ENCODE results near the gene FANCC. TPM values are rescaled to one million over a fixed set of nuclear protein-coding genes. Genes with fewer than 3 reads are reported as not detected.

FANCC gene
- total and polyA plus RNA-seq, 5 donors from 2014 or later, result 2.8 to 7.5 (median 5.4) TPM

DNA sequence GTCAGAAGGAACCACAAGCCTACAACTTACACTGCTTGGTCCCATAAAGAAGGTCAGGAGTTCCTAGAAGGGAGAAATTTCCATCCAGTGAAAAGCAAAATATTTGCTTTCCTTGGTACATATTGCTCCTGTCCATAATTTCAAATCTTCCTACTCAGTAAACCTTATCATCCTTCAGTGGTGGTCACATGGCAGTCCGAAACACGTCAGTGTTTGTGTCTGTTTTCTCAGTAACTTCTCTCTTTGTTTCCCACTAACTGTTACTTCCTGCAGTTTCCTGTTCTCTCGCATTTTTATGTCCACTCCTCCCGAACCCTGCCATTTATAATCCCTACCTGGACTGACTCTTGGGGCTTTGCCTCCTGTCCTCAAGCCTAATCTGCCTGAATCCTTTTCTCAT is 129.1 kb downstream of the FANCC start:
- H3K9me3 ChIP-seq (ENCODE audit: control insufficient read depth in 2 of 2, low read length in 2 of 2), result no peaks in the 10 kb centered on the region
- no peak overlapping the region for H3K27ac Mint-ChIP-seq
- ATAC-seq (ENCODE audit: low read depth in 2 of 2), result no peak
- H3K4me3 ChIP-seq (ENCODE audit: low read depth, low read length), result no peak overlapping the region
- peaks cover 0 to 15% (median 13%) of the 10 kb centered on the region in 4 donors for H3K4me1 Mint-ChIP-seq
- no peak for DNase-seq
- no peaks in the 10 kb centered on the region for H3K36me3 ChIP-seq (ENCODE audit: control insufficient read depth, insufficient read depth, low read length)
- no peaks in the 10 kb centered on the region for H3K4me1 ChIP-seq (ENCODE audit: control insufficient read depth, insufficient read depth, low read length, poor library complexity, severe bottlenecking)
- H3K27me3 Mint-ChIP-seq, result no peaks in the 10 kb centered on the region
- no peak overlapping the region for H3K27ac ChIP-seq (ENCODE audit: insufficient read depth, low read length, poor library complexity, severe bottlenecking)
- no peaks in the 10 kb centered on the region for H3K9me3 Mint-ChIP-seq
- H3K27me3 ChIP-seq (ENCODE audit: control insufficient read depth, insufficient read depth, low read length), result no peaks in the 10 kb centered on the region
- H3K4me3 Mint-ChIP-seq, result no peak overlapping the region
- H3K36me3 Mint-ChIP-seq, result peaks cover 3% of the 10 kb centered on the region

DNA sequence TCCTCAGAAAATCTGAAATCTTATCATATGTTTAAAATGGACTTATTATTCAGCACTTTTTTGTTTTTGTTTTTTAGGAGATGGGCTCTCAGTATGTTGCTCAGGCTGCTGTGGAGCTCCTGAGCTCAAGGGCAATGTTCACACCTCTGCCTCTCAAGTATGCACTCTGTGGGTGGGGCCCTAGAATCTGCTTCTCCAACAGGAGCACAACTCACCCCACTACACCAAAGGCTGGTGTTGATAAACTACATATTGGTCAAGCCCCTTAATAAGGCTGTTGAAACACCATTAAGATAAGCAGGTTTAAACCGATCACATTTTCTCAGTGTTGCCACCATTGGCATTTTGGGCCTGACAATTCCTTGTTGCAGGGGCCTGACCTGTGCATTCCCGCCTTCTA is 131.6 kb downstream of the FANCC start:
- Histone ChIP-seq H3K27ac (ENCODE audit: insufficient read depth, low read length, poor library complexity, severe bottlenecking) (no peak overlapping the region), H3K27me3 (ENCODE audit: control insufficient read depth, insufficient read depth, low read length) (no peaks in the 10 kb centered on the region), H3K4me3 (ENCODE audit: low read depth, low read length) (no peak overlapping the region), H3K4me1 (ENCODE audit: control insufficient read depth, insufficient read depth, low read length, poor library complexity, severe bottlenecking) (no peaks in the 10 kb centered on the region), H3K36me3 (ENCODE audit: control insufficient read depth, insufficient read depth, low read length) (no peaks in the 10 kb centered on the region), H3K9me3 (ENCODE audit: control insufficient read depth in 2 of 2, low read length in 2 of 2) (no peaks in the 10 kb centered on the region)
- Mint-ChIP-seq H3K9me3 (no peaks in the 10 kb centered on the region), H3K36me3 (no peaks in the 10 kb centered on the region), H3K27ac (no peak overlapping the region), H3K4me3 (no peak overlapping the region), H3K4me1 (peaks cover 4 to 15% (median 12%) of the 10 kb centered on the region in 4 donors), H3K27me3 (no peaks in the 10 kb centered on the region)
- no peak for ATAC-seq (ENCODE audit: low read depth in 2 of 2)
- no peak for DNase-seq

DNA sequence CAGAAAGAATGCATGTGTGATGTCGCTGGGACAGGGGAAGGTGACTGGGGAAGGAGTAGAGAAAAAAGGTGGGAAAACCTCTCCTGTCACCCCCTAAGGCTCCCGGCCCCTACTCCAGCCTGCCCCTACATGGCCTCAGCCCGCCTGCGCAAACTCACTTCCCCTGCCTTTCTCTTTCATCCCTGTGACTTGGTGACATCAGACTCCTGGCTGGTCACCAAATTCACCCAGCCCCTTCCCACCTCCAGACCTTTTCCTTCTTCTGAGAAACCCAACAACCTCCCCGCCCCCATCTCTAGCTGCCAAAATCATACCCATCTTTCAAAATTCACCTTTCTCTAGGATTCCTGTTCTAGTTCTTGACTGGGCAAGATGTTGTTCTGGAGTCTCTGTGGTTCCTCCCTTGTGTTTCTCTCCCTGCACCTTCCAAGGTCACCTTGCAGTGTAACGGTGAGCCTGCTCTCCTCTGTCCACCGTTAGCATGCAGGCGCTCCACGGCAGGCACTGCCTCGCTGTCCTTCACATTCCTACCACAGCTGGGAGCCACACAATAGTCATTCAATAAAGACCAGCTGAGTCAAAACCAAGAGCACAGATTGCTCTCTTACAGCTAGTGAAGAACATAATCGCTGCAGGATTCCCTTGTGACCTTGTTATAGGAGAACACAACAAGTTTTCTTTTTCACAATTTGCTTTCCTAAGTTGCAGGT is 134.5 kb downstream of the FANCC start:
- no peak overlapping the region for H3K27ac ChIP-seq (ENCODE audit: insufficient read depth, low read length, poor library complexity, severe bottlenecking)
- H3K4me1 ChIP-seq (ENCODE audit: control insufficient read depth, insufficient read depth, low read length, poor library complexity, severe bottlenecking), result no peaks in the 10 kb centered on the region
- Mint-ChIP-seq H3K4me3 (no peak overlapping the region), H3K9me3 (no peaks in the 10 kb centered on the region), H3K36me3 (no peaks in the 10 kb centered on the region), H3K27ac (peak overlapping the region in 1 of 3 donors; percentile 18), H3K27me3 (no peaks in the 10 kb centered on the region), H3K4me1 (peaks cover 0 to 4% (median 0%) of the 10 kb centered on the region in 4 donors)
- DNase-seq (no peak), ATAC-seq (ENCODE audit: low read depth in 2 of 2) (no peak)
- no peaks in the 10 kb centered on the region for H3K27me3 ChIP-seq (ENCODE audit: control insufficient read depth, insufficient read depth, low read length)
- H3K9me3 ChIP-seq (ENCODE audit: control insufficient read depth in 2 of 2, low read length in 2 of 2), result no peaks in the 10 kb centered on the region
- H3K36me3 ChIP-seq (ENCODE audit: control insufficient read depth, insufficient read depth, low read length), result no peaks in the 10 kb centered on the region
- H3K4me3 ChIP-seq (ENCODE audit: low read depth, low read length), result no peak overlapping the region

DNA sequence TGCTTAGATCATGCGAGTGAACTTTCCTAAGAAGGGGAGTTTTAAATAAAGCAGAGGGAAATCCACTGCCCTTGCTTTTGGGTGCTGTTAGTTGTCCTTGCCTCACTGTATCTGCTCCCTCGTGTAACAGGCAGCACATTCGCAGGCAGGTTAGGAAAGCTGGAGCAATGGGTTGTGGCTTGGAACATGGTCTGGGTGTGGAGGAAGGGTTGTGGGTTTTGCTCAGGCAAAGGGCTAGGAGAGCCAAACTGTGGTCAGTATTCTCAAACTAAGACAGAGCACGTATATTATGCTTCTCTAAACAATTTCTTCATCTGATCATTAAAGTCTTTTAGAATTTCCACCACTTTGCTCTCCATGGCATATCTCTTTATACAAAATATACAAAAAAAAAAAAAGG is 135.7 kb downstream of the FANCC start:
- H3K4me1 ChIP-seq (ENCODE audit: control insufficient read depth, insufficient read depth, low read length, poor library complexity, severe bottlenecking), result no peaks in the 10 kb centered on the region
- H3K9me3 ChIP-seq (ENCODE audit: control insufficient read depth in 2 of 2, low read length in 2 of 2), result no peaks in the 10 kb centered on the region
- no peaks in the 10 kb centered on the region for H3K36me3 ChIP-seq (ENCODE audit: control insufficient read depth, insufficient read depth, low read length)
- ATAC-seq (ENCODE audit: low read depth in 2 of 2), result no peak
- peak overlapping the region in 1 of 3 donors; percentile 43 for H3K27ac Mint-ChIP-seq
- no peaks in the 10 kb centered on the region for H3K9me3 Mint-ChIP-seq
- H3K36me3 Mint-ChIP-seq, result no peaks in the 10 kb centered on the region
- no peaks in the 10 kb centered on the region for H3K27me3 Mint-ChIP-seq
- H3K4me3 ChIP-seq (ENCODE audit: low read depth, low read length), result no peak overlapping the region
- DNase-seq, result no peak
- no peaks in the 10 kb centered on the region for H3K27me3 ChIP-seq (ENCODE audit: control insufficient read depth, insufficient read depth, low read length)
- no peak overlapping the region for H3K27ac ChIP-seq (ENCODE audit: insufficient read depth, low read length, poor library complexity, severe bottlenecking)
- H3K4me1 Mint-ChIP-seq, result peaks cover 0 to 4% (median 0%) of the 10 kb centered on the region in 4 donors
- H3K4me3 Mint-ChIP-seq, result no peak overlapping the region

DNA sequence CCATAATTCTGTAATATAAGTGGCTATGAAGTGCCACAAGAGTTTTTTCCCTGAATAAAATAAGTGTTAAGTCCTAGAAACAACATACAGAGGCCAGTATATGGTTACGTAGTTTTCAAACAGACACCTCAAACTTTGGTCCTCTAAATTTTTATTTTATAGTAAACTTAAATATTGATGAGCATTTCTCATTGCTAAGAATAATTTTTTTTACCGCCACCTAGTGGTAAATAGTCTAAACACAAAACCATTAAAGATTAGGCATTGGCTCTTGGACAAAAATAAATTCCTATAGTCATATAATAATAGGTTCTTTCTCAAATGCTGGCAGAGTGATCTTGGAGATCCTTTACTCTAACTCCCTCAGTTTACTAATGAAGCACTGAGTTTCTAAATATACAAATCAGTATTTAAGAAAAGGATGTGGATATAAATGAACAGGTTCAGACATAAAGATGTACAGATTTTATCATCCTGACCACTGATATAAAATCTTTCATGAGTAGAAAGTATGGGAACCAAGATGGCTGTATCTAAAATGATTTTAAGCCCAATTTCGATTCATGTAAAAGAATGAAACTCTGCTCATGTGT is 136.2 kb downstream of the FANCC start:
- ATAC-seq (ENCODE audit: low read depth in 2 of 2) (no peak), DNase-seq (peak in 2 of 3 donors; percentile 15 to 33)
- Histone ChIP-seq H3K27me3 (ENCODE audit: control insufficient read depth, insufficient read depth, low read length) (no peaks in the 10 kb centered on the region), H3K27ac (ENCODE audit: insufficient read depth, low read length, poor library complexity, severe bottlenecking) (no peak overlapping the region), H3K4me1 (ENCODE audit: control insufficient read depth, insufficient read depth, low read length, poor library complexity, severe bottlenecking) (no peaks in the 10 kb centered on the region), H3K4me3 (ENCODE audit: low read depth, low read length) (no peak overlapping the region), H3K36me3 (ENCODE audit: control insufficient read depth, insufficient read depth, low read length) (no peaks in the 10 kb centered on the region), H3K9me3 (ENCODE audit: control insufficient read depth in 2 of 2, low read length in 2 of 2) (no peaks in the 10 kb centered on the region)
- Mint-ChIP-seq H3K36me3 (no peaks in the 10 kb centered on the region), H3K9me3 (no peaks in the 10 kb centered on the region), H3K4me1 (peaks cover 0 to 4% (median 0%) of the 10 kb centered on the region in 4 donors), H3K27me3 (no peaks in the 10 kb centered on the region), H3K4me3 (no peak overlapping the region), H3K27ac (no peak overlapping the region)

DNA sequence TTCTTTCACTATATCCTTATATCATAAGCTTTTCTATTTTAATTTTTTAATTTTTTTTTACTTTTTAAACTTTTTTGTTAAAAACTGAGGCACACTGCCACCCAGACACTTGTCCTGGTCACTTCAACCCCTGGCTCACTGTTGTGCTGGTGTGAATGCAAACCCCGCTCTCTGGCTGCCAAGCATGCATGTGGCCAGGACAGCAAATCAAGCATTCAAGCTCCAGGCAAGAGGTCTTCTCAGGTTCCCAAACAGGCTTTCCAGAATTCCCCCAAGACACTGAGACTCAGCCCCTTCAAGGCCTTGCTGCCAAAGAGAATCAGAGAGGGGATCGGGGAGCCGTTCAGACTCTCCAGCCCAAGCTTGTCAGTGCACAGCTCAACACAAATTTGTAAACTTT is 139.9 kb downstream of the FANCC start:
- Mint-ChIP-seq H3K4me3 (no peak overlapping the region), H3K27ac (no peak overlapping the region), H3K36me3 (no peaks in the 10 kb centered on the region), H3K27me3 (no peaks in the 10 kb centered on the region), H3K4me1 (peaks cover 0 to 4% (median 0%) of the 10 kb centered on the region in 4 donors), H3K9me3 (no peaks in the 10 kb centered on the region)
- Histone ChIP-seq H3K27me3 (ENCODE audit: control insufficient read depth, insufficient read depth, low read length) (no peaks in the 10 kb centered on the region), H3K4me1 (ENCODE audit: control insufficient read depth, insufficient read depth, low read length, poor library complexity, severe bottlenecking) (no peaks in the 10 kb centered on the region), H3K27ac (ENCODE audit: insufficient read depth, low read length, poor library complexity, severe bottlenecking) (no peak overlapping the region), H3K9me3 (ENCODE audit: control insufficient read depth in 2 of 2, low read length in 2 of 2) (no peaks in the 10 kb centered on the region), H3K36me3 (ENCODE audit: control insufficient read depth, insufficient read depth, low read length) (no peaks in the 10 kb centered on the region), H3K4me3 (ENCODE audit: low read depth, low read length) (no peak overlapping the region)
- ATAC-seq (ENCODE audit: low read depth in 2 of 2) (no peak), DNase-seq (no peak)

DNA sequence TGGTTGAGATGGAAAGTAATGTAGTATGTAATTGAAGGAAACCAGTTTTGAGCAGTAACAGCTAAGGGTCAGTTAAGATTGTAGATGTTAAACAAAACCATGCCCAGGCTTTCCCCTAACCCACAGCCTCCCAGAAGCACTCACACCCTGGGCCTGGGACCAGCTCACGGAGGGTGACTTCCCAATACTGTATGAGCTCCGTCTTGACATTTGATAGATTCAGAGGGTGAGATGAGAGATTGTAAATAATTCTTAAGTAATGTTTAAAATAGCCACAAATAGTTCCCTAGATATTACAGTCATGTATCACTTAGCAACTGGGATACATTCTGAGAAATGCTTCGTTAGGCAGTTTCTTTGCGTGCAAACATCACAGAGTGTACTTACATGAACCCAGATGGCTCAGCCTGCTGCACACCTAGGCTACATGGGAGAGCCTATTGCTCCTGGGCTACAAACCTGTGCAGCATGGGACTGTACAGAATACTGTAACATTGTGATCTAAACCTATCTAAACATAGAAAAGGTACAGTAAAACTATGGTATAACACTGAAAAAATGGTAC is 140.7 kb downstream of the FANCC start:
- H3K4me1 ChIP-seq (ENCODE audit: control insufficient read depth, insufficient read depth, low read length, poor library complexity, severe bottlenecking), result no peaks in the 10 kb centered on the region
- Mint-ChIP-seq H3K36me3 (no peaks in the 10 kb centered on the region), H3K9me3 (no peaks in the 10 kb centered on the region), H3K4me3 (no peak overlapping the region), H3K27ac (no peak overlapping the region), H3K27me3 (no peaks in the 10 kb centered on the region), H3K4me1 (peaks cover 0 to 4% (median 0%) of the 10 kb centered on the region in 4 donors)
- no peak overlapping the region for H3K27ac ChIP-seq (ENCODE audit: insufficient read depth, low read length, poor library complexity, severe bottlenecking)
- no peak overlapping the region for H3K4me3 ChIP-seq (ENCODE audit: low read depth, low read length)
- no peak for ATAC-seq (ENCODE audit: low read depth in 2 of 2)
- no peak for DNase-seq
- H3K9me3 ChIP-seq (ENCODE audit: control insufficient read depth in 2 of 2, low read length in 2 of 2), result no peaks in the 10 kb centered on the region
- no peaks in the 10 kb centered on the region for H3K36me3 ChIP-seq (ENCODE audit: control insufficient read depth, insufficient read depth, low read length)
- H3K27me3 ChIP-seq (ENCODE audit: control insufficient read depth, insufficient read depth, low read length), result no peaks in the 10 kb centered on the region

All from CD4-positive, CD25-positive, alpha-beta regulatory T cell (primary cell).